Type B pancreatic cell (in vitro differentiated cells): Measurements from ENCODE around the gene PRDX6. TPM values are rescaled to one million over a fixed set of nuclear protein-coding genes. Genes with fewer than 3 reads are reported as not detected.
"Not testable (repeated sequence)": the region's sequence is repeated elsewhere in the genome, so short reads cannot be mapped to it uniquely, and the experiment has no call there.

ENCODE experiments used
- DNase-seq: peaks from one replicate; pipeline ENCODE4 v3.0.0; 2021; ENCODE audit warnings: mixed read lengths; ENCODE audit not compliant: unreplicated experiment; ENCODE audit errors: extremely low spot score
- H3K27ac Mint-ChIP-seq: 2 replicates; pipeline ENCODE4 v1.8.0; 2021; ENCODE audit warnings: mild to moderate bottlenecking, mixed read lengths
- H3K27me3 Mint-ChIP-seq: 2 replicates; pipeline ENCODE4 v1.8.0; 2021; ENCODE audit warnings: mixed read lengths
- H3K36me3 Mint-ChIP-seq: 2 replicates; pipeline ENCODE4 v1.8.0; 2021; ENCODE audit warnings: mixed read lengths
- H3K4me1 Mint-ChIP-seq: one replicate; pipeline ENCODE4 v1.8.0; 2021; ENCODE audit warnings: mixed read lengths; ENCODE audit not compliant: unreplicated experiment
- H3K4me3 Mint-ChIP-seq: 2 replicates; pipeline ENCODE4 v1.8.0; 2021; ENCODE audit warnings: mild to moderate bottlenecking, mixed read lengths
- H3K9me3 Mint-ChIP-seq: 2 replicates; pipeline ENCODE4 v1.8.0; 2021; ENCODE audit warnings: mixed read lengths
- total RNA-seq: library from RNA; stranded (reverse); gene quantifications from 2 replicates; pipeline ENCODE4 v1.2.1, GENCODE V29; 2021; ENCODE audit warnings: low replicate concordance
- TF ChIP-seq, protein P1 (sequence below): fragments of 200-600 bp; sonication (generic); conservative IDR thresholded peaks from 2 replicates; pipeline ENCODE4 v1.5.0; 2021; ENCODE audit warnings: antibody characterized with exemption, mild to moderate bottlenecking

PRDX6 gene
- total RNA-seq, 1 donor from 2014 or later: 333 TPM

DNA sequence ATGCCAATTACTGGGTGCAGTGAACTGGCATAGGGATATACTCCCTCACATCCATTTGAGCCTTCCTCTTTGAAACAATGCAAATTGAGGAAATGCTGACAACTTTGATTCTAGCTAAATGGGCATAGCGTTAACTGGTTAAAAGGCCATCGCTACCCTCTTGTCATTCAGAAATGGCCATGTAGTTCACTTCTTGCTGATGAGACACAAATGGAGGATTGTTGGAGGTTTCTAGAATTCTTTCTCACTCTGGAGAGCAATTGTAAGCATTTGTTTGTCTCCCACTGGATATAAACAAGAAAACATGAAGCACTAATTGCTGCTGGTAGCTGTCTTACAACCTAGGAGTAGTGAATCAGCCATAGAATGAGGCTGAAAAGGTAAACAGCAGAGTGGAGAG is 14.4 kb downstream of the PRDX6 start:
- Mint-ChIP-seq H3K4me1 (no peaks in the 10 kb centered on the region), H3K27me3 (no peaks in the 10 kb centered on the region), H3K36me3 (peaks cover 34% of the 10 kb centered on the region), H3K9me3 (peaks cover 3% of the 10 kb centered on the region), H3K4me3 (no peak overlapping the region), H3K27ac (no peak overlapping the region)
- TF ChIP-seq, protein P1, sequence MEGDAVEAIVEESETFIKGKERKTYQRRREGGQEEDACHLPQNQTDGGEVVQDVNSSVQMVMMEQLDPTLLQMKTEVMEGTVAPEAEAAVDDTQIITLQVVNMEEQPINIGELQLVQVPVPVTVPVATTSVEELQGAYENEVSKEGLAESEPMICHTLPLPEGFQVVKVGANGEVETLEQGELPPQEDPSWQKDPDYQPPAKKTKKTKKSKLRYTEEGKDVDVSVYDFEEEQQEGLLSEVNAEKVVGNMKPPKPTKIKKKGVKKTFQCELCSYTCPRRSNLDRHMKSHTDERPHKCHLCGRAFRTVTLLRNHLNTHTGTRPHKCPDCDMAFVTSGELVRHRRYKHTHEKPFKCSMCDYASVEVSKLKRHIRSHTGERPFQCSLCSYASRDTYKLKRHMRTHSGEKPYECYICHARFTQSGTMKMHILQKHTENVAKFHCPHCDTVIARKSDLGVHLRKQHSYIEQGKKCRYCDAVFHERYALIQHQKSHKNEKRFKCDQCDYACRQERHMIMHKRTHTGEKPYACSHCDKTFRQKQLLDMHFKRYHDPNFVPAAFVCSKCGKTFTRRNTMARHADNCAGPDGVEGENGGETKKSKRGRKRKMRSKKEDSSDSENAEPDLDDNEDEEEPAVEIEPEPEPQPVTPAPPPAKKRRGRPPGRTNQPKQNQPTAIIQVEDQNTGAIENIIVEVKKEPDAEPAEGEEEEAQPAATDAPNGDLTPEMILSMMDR: no peak
- no peak for DNase-seq

DNA sequence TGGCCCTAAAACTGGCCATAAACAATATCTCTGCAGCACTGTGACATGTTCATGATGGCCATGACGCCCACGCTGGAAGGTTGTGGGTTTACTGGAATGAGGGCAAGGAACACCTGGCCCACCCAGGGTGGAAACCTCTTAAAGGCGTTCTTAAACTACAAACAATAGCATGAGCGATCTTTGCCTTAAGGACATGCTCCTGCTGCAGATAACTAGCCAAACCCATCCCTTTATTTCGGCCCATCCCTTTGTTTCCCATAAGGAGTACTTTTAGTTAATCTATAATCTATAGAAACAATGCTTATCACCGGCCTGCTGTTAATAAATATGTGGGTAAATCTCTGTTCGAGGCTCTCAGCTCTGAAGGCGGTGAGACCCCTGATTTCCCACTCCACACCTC is 16.0 kb downstream of the PRDX6 start:
- H3K27ac Mint-ChIP-seq, H3K9me3 Mint-ChIP-seq, DNase-seq, H3K27me3 Mint-ChIP-seq, H3K4me1 Mint-ChIP-seq, H3K4me3 Mint-ChIP-seq: not testable (repeated sequence)
- H3K36me3 Mint-ChIP-seq: peaks cover 20% of the 10 kb centered on the region

DNA sequence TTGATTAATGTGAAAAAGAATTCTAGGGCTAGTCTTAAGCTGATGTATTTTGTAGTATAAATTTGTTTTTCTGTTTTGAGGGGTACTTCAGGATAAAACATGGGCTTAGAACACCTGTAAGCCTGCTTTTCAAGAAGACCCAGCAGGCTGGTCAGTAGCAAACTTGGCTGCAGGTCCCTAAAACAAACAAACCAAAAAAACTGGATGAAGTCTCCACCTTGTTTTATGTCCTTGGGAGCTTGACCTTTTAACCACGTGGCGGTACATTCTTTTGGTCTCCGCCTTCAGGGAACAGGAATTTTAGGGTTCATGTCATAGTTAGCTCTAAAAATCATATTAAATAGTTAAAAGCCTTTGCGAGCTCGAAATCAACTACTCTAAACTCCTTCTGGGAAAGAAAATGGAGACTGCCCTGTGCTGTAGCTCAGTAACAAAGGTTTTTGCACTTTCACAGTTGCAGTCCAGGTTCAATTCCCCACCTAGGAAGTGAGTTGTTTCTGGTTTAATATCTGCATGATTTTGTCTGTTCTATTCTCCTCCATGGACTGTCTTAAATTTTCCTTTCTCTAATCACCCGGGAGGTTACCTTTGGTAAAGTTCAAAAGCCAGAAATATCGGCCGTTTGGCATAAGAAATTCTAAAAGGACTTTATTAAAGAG is 18.6 kb downstream of the PRDX6 start:
- Mint-ChIP-seq H3K27ac (no peak overlapping the region), H3K9me3 (peaks cover 4% of the 10 kb centered on the region), H3K27me3 (no peaks in the 10 kb centered on the region), H3K4me3 (no peak overlapping the region), H3K36me3 (no peaks in the 10 kb centered on the region), H3K4me1 (no peaks in the 10 kb centered on the region)
- DNase-seq: no peak
- TF ChIP-seq, protein P1: no peak

DNA sequence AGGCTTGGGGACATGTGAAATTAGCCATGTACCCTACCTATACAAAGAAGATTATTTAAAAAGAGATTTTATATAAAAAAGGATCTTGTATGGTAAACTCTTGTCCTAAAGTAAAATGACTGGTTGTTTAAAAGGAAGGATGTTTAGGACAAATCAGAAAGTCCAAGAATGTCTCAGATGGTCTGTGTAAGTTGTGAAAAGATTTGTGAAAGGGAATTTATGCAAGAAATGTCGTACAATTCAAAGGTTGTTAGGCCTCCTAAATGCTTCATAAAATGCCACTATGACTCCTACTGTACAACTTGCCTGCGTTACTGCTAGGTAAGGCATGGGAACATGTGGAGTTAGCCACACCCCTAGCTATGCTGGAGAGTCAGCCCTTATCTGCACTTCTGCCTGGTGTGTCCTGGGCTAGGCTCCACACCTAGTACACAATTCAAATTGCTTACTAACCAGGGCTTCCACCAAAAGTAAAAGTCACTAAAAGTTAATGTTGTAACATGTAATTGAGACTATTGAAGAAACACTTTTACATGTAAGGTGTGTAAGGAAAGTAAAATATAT is 19.7 kb downstream of the PRDX6 start:
- H3K27me3 Mint-ChIP-seq: no peaks in the 10 kb centered on the region

DNA sequence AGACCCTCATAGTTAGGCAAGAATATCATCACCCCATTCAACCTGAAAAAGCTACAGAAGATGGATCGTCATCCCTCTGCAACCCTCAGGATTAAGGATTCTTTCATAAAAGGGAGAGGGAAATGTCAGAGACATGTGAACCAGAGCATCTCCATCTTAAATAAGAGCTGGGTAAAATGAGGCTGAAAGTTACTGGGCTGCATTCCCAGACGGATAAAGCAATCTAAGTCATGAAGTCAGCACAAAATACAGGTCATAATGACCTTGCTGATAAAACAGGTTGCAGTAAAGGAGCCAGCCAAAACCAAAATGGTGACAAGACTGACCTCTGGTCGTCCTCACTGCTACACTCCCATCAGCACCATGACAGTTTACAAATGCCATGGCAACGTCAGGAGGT is 22.6 kb downstream of the PRDX6 start:
- Mint-ChIP-seq H3K36me3 (no peaks in the 10 kb centered on the region), H3K27me3 (no peaks in the 10 kb centered on the region), H3K27ac (no peak overlapping the region), H3K4me1 (no peaks in the 10 kb centered on the region), H3K9me3 (peaks cover 4% of the 10 kb centered on the region), H3K4me3 (no peak overlapping the region)
- TF ChIP-seq, protein P1: no peak
- DNase-seq: no peak

More for the DNA sequence above, 19.7 kb downstream of the PRDX6 start:
- H3K9me3 Mint-ChIP-seq: peaks cover 4% of the 10 kb centered on the region
- H3K4me1 Mint-ChIP-seq: no peaks in the 10 kb centered on the region
- TF ChIP-seq, protein P1: no peak
- no peaks in the 10 kb centered on the region for H3K36me3 Mint-ChIP-seq
- no peak overlapping the region for H3K4me3 Mint-ChIP-seq
- no peak for DNase-seq
- no peak overlapping the region for H3K27ac Mint-ChIP-seq

DNA sequence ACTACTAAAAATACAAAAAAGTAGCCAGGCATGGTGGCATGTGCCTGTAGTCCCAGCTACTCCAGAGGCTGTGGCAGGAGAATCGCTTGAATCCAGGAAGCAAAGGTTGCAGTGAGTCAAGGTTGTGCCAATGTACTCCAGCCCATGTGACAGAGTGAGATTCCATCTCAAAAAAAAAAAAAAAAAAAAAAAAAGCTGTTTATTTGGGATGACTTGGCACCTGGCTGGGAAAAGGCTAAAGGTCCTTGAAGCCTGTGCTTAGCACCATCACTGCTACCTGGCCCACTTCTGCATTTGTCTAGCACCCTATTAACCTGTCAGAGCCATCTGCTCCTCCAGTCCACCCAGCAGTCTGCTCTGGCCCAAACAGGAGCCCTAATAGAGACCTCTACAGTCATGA is 25.0 kb downstream of the PRDX6 start:
- Mint-ChIP-seq H3K27me3 (no peaks in the 10 kb centered on the region), H3K36me3 (no peaks in the 10 kb centered on the region), H3K4me3 (no peak overlapping the region), H3K9me3 (no peaks in the 10 kb centered on the region), H3K4me1 (peaks cover 10% of the 10 kb centered on the region), H3K27ac (no peak overlapping the region)
- no peak for DNase-seq
- TF ChIP-seq, protein P1: no peak
